Measurements from ENCODE around the gene ATF7IP2. TPM values are rescaled to one million over a fixed set of nuclear protein-coding genes. Genes with fewer than 3 reads are reported as not detected.

Gene ATF7IP2
- total and polyA plus RNA-seq, 2 of the 13 experiments (the other 11 are each of a cell fraction or from before 2014, with no cell fraction given): 117 to 217 TPM

GRCh38 chr16:10362077-10362863 is 23.6 kb upstream of the ATF7IP2 start (continued):
- TF ChIP-seq MLX (CRISPR knock-in tag; IDR thresholded peaks at IDR 0.05): peak; percentile 80; the same call in 1 of the 2 replicates
- no peak for TF ChIP-seq ZNF101 (CRISPR knock-in tag; IDR thresholded peaks at IDR 0.05; ENCODE audit: borderline replicate concordance, low read depth)
- TF ChIP-seq TRIM24 (CRISPR knock-in tag; IDR thresholded peaks at IDR 0.05): no peak
- TF ChIP-seq ZBTB49 (CRISPR knock-in tag; IDR thresholded peaks at IDR 0.05; ENCODE audit: borderline replicate concordance): no peak
- no peak for TF ChIP-seq ZNF12 (CRISPR knock-in tag; IDR thresholded peaks at IDR 0.05)
- no peak for TF ChIP-seq ZNF251 (CRISPR knock-in tag; IDR thresholded peaks at IDR 0.05)
- peak; percentile 89 for TF ChIP-seq PPARG (CRISPR knock-in tag; conservative IDR thresholded peaks at IDR 0.05)
- no peak for TF ChIP-seq CC2D1A (CRISPR knock-in tag; IDR thresholded peaks at IDR 0.05)
- TF ChIP-seq ZKSCAN1 (IDR thresholded peaks at IDR 0.05; ENCODE audit: low read length): no peak
- TF ChIP-seq NCOA2 (CRISPR knock-in tag; IDR thresholded peaks at IDR 0.05): peak; percentile 89
- TF ChIP-seq ZNF773 (CRISPR knock-in tag; IDR thresholded peaks at IDR 0.05; ENCODE audit: borderline replicate concordance): no peak
- TF ChIP-seq ARNTL (CRISPR knock-in tag; IDR thresholded peaks at IDR 0.05): no peak
- no peak for TF ChIP-seq HINFP (CRISPR knock-in tag; IDR thresholded peaks at IDR 0.05; ENCODE audit: low read depth)
- TF ChIP-seq ZNF407 (CRISPR knock-in tag; IDR thresholded peaks at IDR 0.05; ENCODE audit: not compliant biosample characterization): no peak
- TF ChIP-seq TFAP4 (IDR thresholded peaks at IDR 0.05; ENCODE audit: borderline replicate concordance, low read depth): peak; percentile 75; the same call in 1 of the 2 replicates
- no peak for TF ChIP-seq ZNF282 (IDR thresholded peaks at IDR 0.05; ENCODE audit: partially characterized antibody)
